Measurements from ENCODE around the gene CAMK2B. TPM values are rescaled to one million over a fixed set of nuclear protein-coding genes. Genes with fewer than 3 reads are reported as not detected.

CAMK2B gene
- total RNA-seq, 2 donors from 2014 or later = 0.42 to 0.80 TPM

DNA sequence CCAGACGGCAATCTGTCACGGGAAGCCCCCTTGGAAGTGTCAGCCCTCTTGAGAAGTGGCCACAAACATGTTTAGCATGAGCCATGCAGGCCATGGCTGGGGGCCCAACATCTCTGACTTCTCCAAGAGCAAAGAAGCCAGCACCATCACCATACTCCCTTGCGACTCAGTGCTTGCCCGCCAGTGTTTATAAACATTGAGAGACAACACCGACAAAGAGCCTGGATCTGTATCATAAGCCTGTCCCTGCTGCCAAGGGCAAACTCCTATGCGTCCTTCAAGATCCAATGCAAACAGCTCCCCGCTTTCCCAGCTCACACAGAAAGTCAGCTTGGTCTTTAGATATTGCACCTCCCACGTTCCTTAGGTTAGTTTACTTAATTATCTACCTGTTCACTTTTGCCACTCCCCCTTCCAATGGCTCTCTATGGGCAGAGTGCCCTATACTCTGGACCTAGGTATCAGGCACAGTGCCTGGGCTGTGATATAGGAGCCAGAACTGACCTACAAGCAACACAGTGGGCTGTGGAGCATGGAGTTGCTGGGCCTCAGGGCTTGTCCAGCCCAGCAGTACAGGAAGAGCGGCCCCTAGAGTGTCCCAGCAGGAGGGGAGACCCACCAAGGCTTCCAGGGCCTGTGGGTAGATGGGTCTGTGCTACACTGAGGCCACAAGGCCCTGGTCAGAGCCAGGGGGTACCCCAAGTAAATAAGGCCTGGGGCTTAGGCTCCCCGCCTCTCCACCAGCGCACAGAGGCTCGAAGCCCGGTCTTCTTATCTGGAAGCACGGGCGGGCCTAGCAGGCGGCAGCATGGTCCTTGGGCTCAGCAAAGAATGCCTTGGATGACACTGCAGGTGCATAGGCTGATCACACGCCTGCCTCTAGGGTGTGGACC is 37.7 kb downstream of the CAMK2B start:
- TF ChIP-seq, protein P1, sequence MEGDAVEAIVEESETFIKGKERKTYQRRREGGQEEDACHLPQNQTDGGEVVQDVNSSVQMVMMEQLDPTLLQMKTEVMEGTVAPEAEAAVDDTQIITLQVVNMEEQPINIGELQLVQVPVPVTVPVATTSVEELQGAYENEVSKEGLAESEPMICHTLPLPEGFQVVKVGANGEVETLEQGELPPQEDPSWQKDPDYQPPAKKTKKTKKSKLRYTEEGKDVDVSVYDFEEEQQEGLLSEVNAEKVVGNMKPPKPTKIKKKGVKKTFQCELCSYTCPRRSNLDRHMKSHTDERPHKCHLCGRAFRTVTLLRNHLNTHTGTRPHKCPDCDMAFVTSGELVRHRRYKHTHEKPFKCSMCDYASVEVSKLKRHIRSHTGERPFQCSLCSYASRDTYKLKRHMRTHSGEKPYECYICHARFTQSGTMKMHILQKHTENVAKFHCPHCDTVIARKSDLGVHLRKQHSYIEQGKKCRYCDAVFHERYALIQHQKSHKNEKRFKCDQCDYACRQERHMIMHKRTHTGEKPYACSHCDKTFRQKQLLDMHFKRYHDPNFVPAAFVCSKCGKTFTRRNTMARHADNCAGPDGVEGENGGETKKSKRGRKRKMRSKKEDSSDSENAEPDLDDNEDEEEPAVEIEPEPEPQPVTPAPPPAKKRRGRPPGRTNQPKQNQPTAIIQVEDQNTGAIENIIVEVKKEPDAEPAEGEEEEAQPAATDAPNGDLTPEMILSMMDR (IDR thresholded peaks at IDR 0.05) = no peak
- H3K36me3 ChIP-seq = no peaks in the 10 kb centered on the region
- DNase-seq = no peak
- intact Hi-C loops (cut with DNase I) = no loop called here
- H3K9ac ChIP-seq (ENCODE audit: low read depth in 2 of 2, low read length in 2 of 2) = no peak overlapping the region
- H3K27ac ChIP-seq = no peak overlapping the region
- H3K4me1 ChIP-seq = no peaks in the 10 kb centered on the region
- no peak overlapping the region for H3K4me3 ChIP-seq
- H3K9me3 ChIP-seq = no peaks in the 10 kb centered on the region
- H3K27me3 ChIP-seq = peaks cover 5% of the 10 kb centered on the region

DNA sequence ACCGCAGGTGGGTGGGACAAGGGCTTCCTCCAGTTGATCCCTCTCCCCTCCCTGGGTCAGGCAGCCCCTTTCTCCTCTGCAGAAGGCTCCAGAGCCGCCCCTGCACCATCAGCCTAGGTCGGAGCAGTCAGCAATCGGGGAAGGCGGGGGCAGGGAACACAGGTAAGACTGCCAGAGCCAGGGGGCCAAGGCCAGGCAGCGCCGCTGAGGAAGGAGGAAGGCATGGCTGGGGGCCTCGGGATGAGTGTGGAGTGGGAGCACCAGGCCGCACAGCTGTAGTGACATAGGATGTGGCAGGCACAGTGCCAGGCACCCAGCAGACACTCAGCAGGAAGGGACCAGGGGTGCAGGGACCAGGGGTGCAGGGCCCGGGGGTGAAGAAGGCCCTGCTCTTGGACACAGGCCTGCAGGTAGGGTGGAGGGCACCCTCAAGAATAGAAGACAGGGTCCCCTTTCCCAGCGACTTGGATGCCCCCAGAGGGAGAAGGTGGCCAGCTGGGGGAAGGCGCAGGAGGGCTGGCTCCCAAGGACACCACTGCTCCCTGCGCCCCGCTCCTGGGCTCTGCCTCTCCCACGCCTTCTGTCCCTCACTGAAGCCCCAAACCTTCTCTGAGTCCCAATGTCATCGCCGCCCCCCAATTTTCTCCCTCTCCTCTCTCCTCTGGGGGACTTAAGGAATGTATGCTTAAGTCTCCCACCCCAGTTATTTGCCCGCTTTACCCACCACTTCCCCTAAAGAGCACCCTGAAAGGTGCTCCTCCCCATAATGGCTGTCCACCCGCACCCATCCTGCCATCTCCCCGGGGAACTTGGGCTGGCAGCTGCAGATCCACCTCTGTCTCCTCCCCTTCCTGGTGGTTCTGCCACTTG is 38.5 kb downstream of the CAMK2B start:
- Histone ChIP-seq H3K36me3 (no peaks in the 10 kb centered on the region), H3K4me1 (no peaks in the 10 kb centered on the region), H3K4me3 (no peak overlapping the region), H3K27ac (no peak overlapping the region), H3K9me3 (no peaks in the 10 kb centered on the region), H3K9ac (ENCODE audit: low read depth in 2 of 2, low read length in 2 of 2) (no peak overlapping the region), H3K27me3 (peaks cover under 1% of the 10 kb centered on the region)
- intact Hi-C loops (cut with DNase I) = no loop called here
- DNase-seq = no peak
- TF ChIP-seq, protein P1 (IDR thresholded peaks at IDR 0.05) = no peak

DNA sequence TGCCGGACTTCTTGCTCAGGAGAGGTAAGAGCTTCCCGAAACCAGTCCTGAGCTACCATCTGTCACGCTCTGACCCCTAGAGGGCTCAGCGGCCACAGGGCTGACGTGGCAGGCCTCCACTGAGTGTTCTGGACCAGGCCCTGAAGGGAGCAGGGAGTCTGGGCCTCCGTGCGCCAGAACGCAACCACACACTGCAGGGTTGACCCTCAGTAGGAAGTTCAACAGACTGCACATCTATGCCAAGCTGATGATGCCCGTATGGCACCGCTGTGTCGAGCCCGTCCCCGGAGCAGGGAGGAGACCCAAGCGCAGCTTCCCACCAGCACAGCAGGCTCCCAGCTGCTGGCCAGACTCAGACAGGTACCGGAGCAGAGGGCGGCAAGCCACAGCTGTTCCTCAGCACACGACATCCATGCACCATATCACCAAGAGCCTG is 39.2 kb downstream of the CAMK2B start:
- no peak for DNase-seq
- TF ChIP-seq, protein P1 (IDR thresholded peaks at IDR 0.05) = no peak
- intact Hi-C loops (cut with DNase I) = no loop called here
- no peak overlapping the region for H3K9ac ChIP-seq (ENCODE audit: low read depth in 2 of 2, low read length in 2 of 2)
- H3K4me3 ChIP-seq = no peak overlapping the region
- H3K36me3 ChIP-seq = no peaks in the 10 kb centered on the region
- H3K4me1 ChIP-seq = no peaks in the 10 kb centered on the region
- H3K27me3 ChIP-seq = no peaks in the 10 kb centered on the region
- no peaks in the 10 kb centered on the region for H3K9me3 ChIP-seq
- H3K27ac ChIP-seq = no peak overlapping the region

DNA sequence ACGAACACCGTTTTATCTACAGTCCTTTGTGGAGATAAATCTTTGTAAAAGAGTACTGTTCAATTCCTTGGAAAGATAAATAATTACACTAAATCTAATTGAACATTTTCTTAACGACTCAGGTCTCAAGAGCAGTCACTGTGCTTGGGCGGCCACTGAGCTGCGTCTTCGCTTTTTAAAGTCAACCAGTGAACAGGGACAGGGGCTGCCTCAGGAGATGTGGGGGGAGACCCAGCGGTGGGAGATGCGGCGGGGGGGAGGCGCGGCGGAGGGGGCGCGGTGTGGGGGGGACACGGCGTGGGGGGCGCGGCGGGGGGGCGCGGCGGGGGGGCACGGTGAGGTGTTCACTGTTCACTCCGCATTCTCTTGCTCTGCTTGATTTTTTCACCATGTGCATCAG is 39.8 kb downstream of the CAMK2B start:
- DNase-seq = no peak

More for the DNA sequence above, 39.8 kb downstream of the CAMK2B start:
- intact Hi-C loops (cut with DNase I) = no loop called here
- Histone ChIP-seq H3K27me3 (no peaks in the 10 kb centered on the region), H3K9me3 (no peaks in the 10 kb centered on the region), H3K4me3 (no peak overlapping the region), H3K4me1 (no peaks in the 10 kb centered on the region), H3K9ac (ENCODE audit: low read depth in 2 of 2, low read length in 2 of 2) (no peak overlapping the region), H3K36me3 (no peaks in the 10 kb centered on the region), H3K27ac (no peak overlapping the region)
- TF ChIP-seq, protein P1 (IDR thresholded peaks at IDR 0.05) = no peak
